Transverse colon (tissue), 3 donors: ENCODE data around the gene NCCRP1.

Experiments
- POLR2A ChIP-seq: fragments of 450-650 bp; IDR thresholded peaks from one replicate; pipeline ENCODE4 v1.6.1; 2016; ENCODE audit warnings: antibody characterized with exemption, mild to moderate bottlenecking, moderate library complexity
- TF ChIP-seq, protein P1 (sequence below), 5 experiments: fragments of 200-600 bp in 3 of 5; fragments of 450-650 bp in 2 of 5; sonication (generic) in 3 of 5; IDR thresholded peaks; 1 replicate in 2 of 5; 2 replicates in 3 of 5; pipeline ENCODE4 v1.5.1; 2016 to 2017; ENCODE audit warnings: antibody characterized with exemption in 5 of 5, inconsistent platforms in 3 of 5, mild to moderate bottlenecking in 2 of 5, moderate library complexity in 1 of 5

DNA sequence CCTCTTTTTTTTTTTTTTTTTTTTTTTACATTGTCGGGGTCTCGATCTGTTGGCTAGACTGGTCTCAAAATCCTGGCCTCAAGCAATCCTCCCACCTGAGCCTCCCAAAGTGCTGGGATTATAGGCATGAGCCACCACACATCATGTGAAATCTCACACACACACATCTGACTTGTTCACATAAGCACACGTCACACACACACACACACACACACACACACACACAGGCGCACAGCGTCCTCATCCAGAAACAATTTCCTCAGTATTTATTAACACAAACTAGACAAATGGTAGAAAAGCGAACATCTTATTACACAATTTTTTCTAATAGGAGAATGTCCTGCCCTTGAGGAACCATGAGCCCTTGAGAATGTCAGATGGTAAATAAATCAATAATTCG is 12.4 kb downstream of the NCCRP1 start:
- TF ChIP-seq, protein P1, sequence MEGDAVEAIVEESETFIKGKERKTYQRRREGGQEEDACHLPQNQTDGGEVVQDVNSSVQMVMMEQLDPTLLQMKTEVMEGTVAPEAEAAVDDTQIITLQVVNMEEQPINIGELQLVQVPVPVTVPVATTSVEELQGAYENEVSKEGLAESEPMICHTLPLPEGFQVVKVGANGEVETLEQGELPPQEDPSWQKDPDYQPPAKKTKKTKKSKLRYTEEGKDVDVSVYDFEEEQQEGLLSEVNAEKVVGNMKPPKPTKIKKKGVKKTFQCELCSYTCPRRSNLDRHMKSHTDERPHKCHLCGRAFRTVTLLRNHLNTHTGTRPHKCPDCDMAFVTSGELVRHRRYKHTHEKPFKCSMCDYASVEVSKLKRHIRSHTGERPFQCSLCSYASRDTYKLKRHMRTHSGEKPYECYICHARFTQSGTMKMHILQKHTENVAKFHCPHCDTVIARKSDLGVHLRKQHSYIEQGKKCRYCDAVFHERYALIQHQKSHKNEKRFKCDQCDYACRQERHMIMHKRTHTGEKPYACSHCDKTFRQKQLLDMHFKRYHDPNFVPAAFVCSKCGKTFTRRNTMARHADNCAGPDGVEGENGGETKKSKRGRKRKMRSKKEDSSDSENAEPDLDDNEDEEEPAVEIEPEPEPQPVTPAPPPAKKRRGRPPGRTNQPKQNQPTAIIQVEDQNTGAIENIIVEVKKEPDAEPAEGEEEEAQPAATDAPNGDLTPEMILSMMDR (IDR thresholded peaks at IDR 0.05), result no peak
- no peak for TF ChIP-seq POLR2A
